Astrocyte (in vitro differentiated cells and primary cell): ENCODE data around the gene LRRC40. TPM values are rescaled to one million over a fixed set of nuclear protein-coding genes. Genes with fewer than 3 reads are reported as not detected.

Source experiments
- DNase-seq: peaks from one replicate; pipeline ENCODE4 v3.0.0-alpha.2; 2010; ENCODE audit warnings: low read depth
- FAIRE-seq: peaks from 2 replicates; lab custom pipeline; 2011; peaks lifted over from hg19 to GRCh38; lab: Jason Lieb, UNC
- H2AFZ ChIP-seq: 2 replicates; pipeline ENCODE4 v1.6.0; 2012; ENCODE audit warnings: low read depth, low read length, inconsistent platforms
- H3K27ac ChIP-seq: 2 replicates; pipeline ENCODE4 v1.5.1; 2011; ENCODE audit warnings: low read depth, low read length, inconsistent platforms
- H3K27me3 ChIP-seq: 2 replicates; pipeline ENCODE4 v1.6.0; 2011; ENCODE audit warnings: low read length, inconsistent platforms; ENCODE audit not compliant: insufficient read depth
- H3K36me3 ChIP-seq: 2 replicates; pipeline ENCODE4 v1.5.1; 2011; ENCODE audit warnings: low read length, inconsistent platforms; ENCODE audit not compliant: insufficient read depth
- H3K4me1 ChIP-seq: 2 replicates; pipeline ENCODE4 v1.5.1; 2011; ENCODE audit warnings: low read length, inconsistent platforms; ENCODE audit not compliant: insufficient read depth
- H3K4me2 ChIP-seq: 2 replicates; pipeline ENCODE4 v1.6.0; 2012; ENCODE audit warnings: low read length, inconsistent platforms
- H3K4me3 ChIP-seq: 2 replicates; pipeline ENCODE4 v1.5.1; 2011; ENCODE audit warnings: low read depth, mild to moderate bottlenecking, low read length, inconsistent platforms; ENCODE audit not compliant: insufficient read depth
- H3K79me2 ChIP-seq: 2 replicates; pipeline ENCODE4 v1.6.0; 2012; ENCODE audit warnings: mild to moderate bottlenecking, low read length, inconsistent platforms; ENCODE audit not compliant: insufficient read depth
- H3K9ac ChIP-seq: 2 replicates; pipeline ENCODE4 v1.6.0; 2012; ENCODE audit warnings: mild to moderate bottlenecking, low read length, inconsistent platforms
- H3K9me3 ChIP-seq: 2 replicates; pipeline ENCODE4 v1.5.1; 2012; ENCODE audit warnings: low read depth, mild to moderate bottlenecking, low read length, inconsistent platforms; ENCODE audit not compliant: insufficient read depth
- H4K20me1 ChIP-seq: 2 replicates; pipeline ENCODE4 v1.6.0; 2012; ENCODE audit warnings: low read length, inconsistent platforms; ENCODE audit not compliant: insufficient read depth
- H3K27ac Mint-ChIP-seq: one replicate; pipeline ENCODE4 v1.8.0; 2021; ENCODE audit warnings: mild to moderate bottlenecking, mixed read lengths; ENCODE audit not compliant: unreplicated experiment
- H3K27me3 Mint-ChIP-seq: one replicate; pipeline ENCODE4 v1.8.0; 2021; ENCODE audit warnings: low read depth, mixed read lengths; ENCODE audit not compliant: unreplicated experiment
- H3K36me3 Mint-ChIP-seq: one replicate; pipeline ENCODE4 v1.8.0; 2021; ENCODE audit warnings: low read depth, mixed read lengths; ENCODE audit not compliant: unreplicated experiment
- H3K4me1 Mint-ChIP-seq: one replicate; pipeline ENCODE4 v1.8.0; 2021; ENCODE audit warnings: low read depth, mixed read lengths; ENCODE audit not compliant: unreplicated experiment
- H3K4me3 Mint-ChIP-seq: one replicate; pipeline ENCODE4 v1.8.0; 2021; ENCODE audit warnings: mild to moderate bottlenecking, moderate library complexity, mixed read lengths; ENCODE audit not compliant: unreplicated experiment
- H3K9me3 Mint-ChIP-seq: one replicate; pipeline ENCODE4 v1.8.0; 2021; ENCODE audit warnings: mild to moderate bottlenecking, mixed read lengths; ENCODE audit not compliant: unreplicated experiment
- CTCF ChIP-seq: IDR thresholded peaks from 2 replicates; pipeline ENCODE4 v1.5.1; 2011; ENCODE audit warnings: low read depth, mild to moderate bottlenecking, inconsistent platforms, low read length, moderate library complexity; ENCODE audit not compliant: insufficient read depth
- EZH2 ChIP-seq: IDR thresholded peaks from 2 replicates; pipeline ENCODE4 v1.6.1; 2012; ENCODE audit warnings: mild to moderate bottlenecking, low read length, inconsistent platforms; ENCODE audit not compliant: insufficient read depth
- total RNA-seq: library from RNA; stranded (reverse); gene quantifications from 2 replicates; pipeline ENCODE4 v1.2.1, GENCODE V29; 2021

Gene LRRC40
- total RNA-seq, 1 donor from 2014 or later = 20.2 TPM

- Histone ChIP-seq H3K27me3 (no peaks in the 10 kb centered on the region), H2AFZ (no peak overlapping the region), H3K9ac (no peak overlapping the region), H3K79me2 (no peaks in the 10 kb centered on the region), H3K36me3 (peaks cover 4% of the 10 kb centered on the region), H3K4me1 (peaks cover 4% of the 10 kb centered on the region), H3K4me2 (no peak overlapping the region), H4K20me1 (no peaks in the 10 kb centered on the region), H3K4me3 (no peak overlapping the region), H3K9me3 (no peaks in the 10 kb centered on the region), H3K27ac (no peak overlapping the region)
- Mint-ChIP-seq H3K4me3 (no peak overlapping the region), H3K27ac (no peak overlapping the region), H3K9me3 (no peaks in the 10 kb centered on the region), H3K4me1 (peaks cover 32% of the 10 kb centered on the region), H3K36me3 (no peaks in the 10 kb centered on the region), H3K27me3 (no peaks in the 10 kb centered on the region)
- TF ChIP-seq EZH2 = no peak
- peak; percentile 9 for TF ChIP-seq CTCF
- no peak for FAIRE-seq
- DNase-seq = no peak
Measured at GRCh38 chr1:70142075-70142474, 63.3 kb downstream of the LRRC40 start.

- H3K27ac ChIP-seq = no peak overlapping the region
- H4K20me1 ChIP-seq = no peaks in the 10 kb centered on the region
- H3K27ac Mint-ChIP-seq = no peak overlapping the region
- no peak overlapping the region for H2AFZ ChIP-seq
- peaks cover 4% of the 10 kb centered on the region for H3K4me1 ChIP-seq
- DNase-seq (peak; percentile 35), FAIRE-seq (no peak)
- H3K27me3 ChIP-seq = no peaks in the 10 kb centered on the region
- no peak overlapping the region for H3K9ac ChIP-seq
- H3K4me3 Mint-ChIP-seq = no peak overlapping the region
- no peak for TF ChIP-seq CTCF
- TF ChIP-seq EZH2 = no peak
- no peaks in the 10 kb centered on the region for H3K36me3 Mint-ChIP-seq
- H3K4me1 Mint-ChIP-seq = peaks cover 31% of the 10 kb centered on the region
- H3K36me3 ChIP-seq = peaks cover 2% of the 10 kb centered on the region
- no peaks in the 10 kb centered on the region for H3K27me3 Mint-ChIP-seq
- H3K4me2 ChIP-seq = no peak overlapping the region
- H3K9me3 Mint-ChIP-seq = no peaks in the 10 kb centered on the region
- H3K9me3 ChIP-seq = no peaks in the 10 kb centered on the region
- no peak overlapping the region for H3K4me3 ChIP-seq
- H3K79me2 ChIP-seq = no peaks in the 10 kb centered on the region
Measured at GRCh38 chr1:70140894-70141293, 64.5 kb downstream of the LRRC40 start.

- Mint-ChIP-seq H3K9me3 (no peaks in the 10 kb centered on the region), H3K27ac (no peak overlapping the region), H3K27me3 (no peaks in the 10 kb centered on the region), H3K36me3 (no peaks in the 10 kb centered on the region), H3K4me3 (no peak overlapping the region), H3K4me1 (peaks cover 31% of the 10 kb centered on the region)
- no peaks in the 10 kb centered on the region for H3K27me3 ChIP-seq
- no peak for TF ChIP-seq CTCF
- no peak for TF ChIP-seq EZH2
- no peaks in the 10 kb centered on the region for H3K9me3 ChIP-seq
- no peaks in the 10 kb centered on the region for H4K20me1 ChIP-seq
- peaks cover 4% of the 10 kb centered on the region for H3K4me1 ChIP-seq
- H2AFZ ChIP-seq = no peak overlapping the region
- no peak overlapping the region for H3K4me2 ChIP-seq
- H3K36me3 ChIP-seq = no peaks in the 10 kb centered on the region
- peak; percentile 46 for DNase-seq
- H3K27ac ChIP-seq = no peak overlapping the region
- H3K79me2 ChIP-seq = no peaks in the 10 kb centered on the region
- FAIRE-seq = no peak
- no peak overlapping the region for H3K9ac ChIP-seq
- no peak overlapping the region for H3K4me3 ChIP-seq
Measured at GRCh38 chr1:70140343-70140742, 65.0 kb downstream of the LRRC40 start.
